ENCODE measurements around the gene COG6.
A peak's percentile ranks its signal among the peaks of the same experiment; 100 is the strongest.

COG6 gene

GRCh38 chr13:39655569-39656324 lies at the start of gene COG6:
TSS of gene COG6 (plus strand) at chr13:39655662. CDS start at chr13:39655727, 65 bp downstream.
- peak; percentile 59 to 98 (median 87) for DNase-seq

DNA sequence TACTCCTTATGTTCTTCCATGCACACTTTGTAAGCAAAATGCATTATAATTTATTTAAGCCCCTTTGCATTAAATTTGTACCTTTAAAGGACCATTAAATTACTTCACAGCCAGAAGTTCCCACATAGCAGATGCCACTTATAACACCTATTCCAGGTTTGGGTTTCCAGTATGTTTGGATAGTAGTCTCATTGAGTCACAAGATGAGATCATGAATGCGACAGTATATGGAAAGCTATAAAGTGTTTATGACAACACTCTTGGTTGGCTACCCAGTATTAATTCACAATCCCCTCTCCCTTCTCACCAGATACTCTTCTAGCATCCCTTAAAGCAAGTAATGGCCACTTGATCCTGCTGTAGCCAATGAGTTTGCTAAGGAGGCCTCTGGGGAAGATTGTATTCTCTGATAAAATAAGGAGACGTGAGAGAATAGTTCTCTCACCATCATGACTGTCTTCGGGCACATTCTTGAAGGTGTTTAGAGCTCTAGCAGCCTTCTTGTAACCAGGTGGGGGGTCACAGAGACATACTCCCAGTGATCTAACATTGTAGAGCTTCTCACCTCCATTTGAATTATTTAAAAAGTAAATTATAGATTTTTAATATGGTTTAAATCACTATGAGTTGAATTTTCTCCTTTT lies 49.7 kb upstream of the COG6 start:
- DNase-seq, result no peak

- DNase-seq, result no peak
Observed at GRCh38 chr13:39607876-39608275, 47.6 kb upstream of the COG6 start.

GRCh38 chr13:39612023-39612637 lies 43.3 kb upstream of the COG6 start:
- DNase-seq, result peak in 26 of 51 donors; percentile 2 to 75 (median 34)

DNA sequence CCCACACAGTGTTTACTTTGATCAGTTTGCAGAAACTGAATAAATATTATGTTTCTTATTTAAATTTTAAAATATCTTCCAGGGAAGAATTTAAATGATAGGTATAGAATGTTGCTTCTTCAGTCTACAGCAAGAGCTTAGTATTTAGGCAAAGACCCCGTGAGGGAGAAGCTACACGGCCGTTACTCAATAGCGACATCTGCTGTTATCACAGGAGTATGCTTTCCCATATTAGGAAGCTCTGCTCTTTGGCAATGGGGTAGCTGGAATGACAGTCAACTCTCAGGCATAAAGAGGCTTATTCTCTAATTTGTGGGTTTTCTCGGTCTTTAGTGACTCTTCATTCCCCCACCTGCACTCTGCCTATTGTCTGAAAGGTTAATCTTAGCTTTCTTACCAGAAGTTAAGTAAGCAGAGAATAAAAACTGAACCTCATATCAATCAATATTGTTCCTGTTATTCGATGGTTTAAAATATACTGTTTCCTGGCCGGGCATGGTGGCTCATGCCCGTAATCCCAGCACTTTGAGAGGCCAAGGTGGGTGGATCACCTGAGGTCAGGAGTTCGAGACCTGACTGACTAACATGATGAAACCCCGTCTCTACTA lies 39.3 kb upstream of the COG6 start:
- peak in 27 of 51 donors; percentile 1 to 62 (median 25) for DNase-seq

DNA sequence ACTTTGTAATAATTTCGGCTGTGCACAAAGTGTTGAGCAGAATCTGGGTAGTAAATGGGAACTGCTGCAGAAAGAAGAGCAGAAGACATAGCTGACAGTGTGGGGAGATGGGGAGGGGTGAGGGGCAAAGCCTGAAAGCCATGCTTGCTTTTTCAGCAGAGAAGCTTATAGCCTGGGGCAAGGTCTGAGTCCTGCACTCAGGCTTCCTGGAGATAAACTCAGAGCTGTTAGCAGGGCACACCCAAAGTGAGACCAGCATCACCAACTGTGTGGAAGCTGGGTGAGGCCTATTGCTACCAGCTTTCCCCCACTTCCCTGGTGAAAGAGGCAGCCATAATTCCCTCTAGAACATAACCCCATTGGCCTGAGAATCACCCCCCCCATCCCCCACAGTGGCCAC lies 36.9 kb upstream of the COG6 start:
- DNase-seq, result no peak

DNA sequence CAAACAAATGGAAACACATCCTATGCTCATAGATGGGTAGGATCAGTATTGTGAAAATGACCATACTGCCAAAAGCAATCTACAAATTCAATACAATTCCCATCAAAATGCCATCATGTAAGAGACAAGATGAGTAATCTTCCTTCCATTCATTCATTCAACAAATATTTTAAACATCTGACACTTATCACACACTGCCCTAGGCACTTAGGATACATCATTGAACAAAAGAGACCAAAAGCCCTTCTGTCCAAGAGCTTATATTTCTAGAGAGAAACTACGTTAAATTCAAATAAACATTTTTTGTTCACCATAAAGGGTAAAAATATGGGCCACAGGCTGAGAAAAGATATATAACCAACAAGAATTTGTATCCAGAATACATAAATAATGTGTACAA lies 32.0 kb upstream of the COG6 start:
- no peak for DNase-seq

- no peak for DNase-seq
Observed at GRCh38 chr13:39631307-39631706, 24.2 kb upstream of the COG6 start.

DNA sequence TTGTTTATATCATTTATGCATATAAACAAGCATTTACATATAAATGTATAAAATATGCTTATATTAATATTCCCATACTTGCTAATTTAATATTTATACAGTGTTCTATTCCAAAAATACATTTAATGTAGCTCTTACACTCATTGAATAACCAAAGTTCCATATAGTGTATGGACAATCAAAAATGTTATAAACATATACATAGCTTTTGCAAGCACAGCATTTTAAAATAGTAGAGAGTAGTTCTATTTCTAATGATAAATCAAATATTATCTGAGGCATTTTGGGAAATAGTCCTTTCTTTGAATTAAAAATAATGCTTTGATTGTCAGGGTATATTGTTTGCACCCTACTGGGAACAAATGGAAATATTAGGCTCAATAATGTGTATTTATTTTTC lies 22.5 kb upstream of the COG6 start:
- no peak for DNase-seq

GRCh38 chr13:39635564-39635963 lies 19.9 kb upstream of the COG6 start:
- no peak for DNase-seq

- no peak for DNase-seq
Observed at GRCh38 chr13:39637890-39638289, 17.6 kb upstream of the COG6 start.

DNA sequence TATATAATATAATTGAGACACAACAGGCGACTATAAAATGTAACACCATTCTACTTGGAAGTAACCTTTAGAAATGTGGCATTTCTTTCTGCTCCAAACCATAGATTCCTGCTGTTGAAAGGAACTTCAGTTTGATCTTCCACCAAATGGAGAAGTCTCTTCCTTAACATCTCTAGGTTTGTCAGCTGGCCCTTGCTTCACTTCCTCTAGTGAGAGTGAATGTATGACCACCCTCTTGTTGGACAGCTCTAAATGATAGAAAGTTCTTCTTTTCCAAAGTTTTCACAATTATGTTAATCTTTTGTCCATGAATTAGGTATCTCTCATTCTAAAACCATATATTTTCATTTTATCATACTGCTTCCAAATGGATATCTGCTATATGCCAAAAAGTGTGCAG lies 13.8 kb upstream of the COG6 start:
- DNase-seq, result no peak

DNA sequence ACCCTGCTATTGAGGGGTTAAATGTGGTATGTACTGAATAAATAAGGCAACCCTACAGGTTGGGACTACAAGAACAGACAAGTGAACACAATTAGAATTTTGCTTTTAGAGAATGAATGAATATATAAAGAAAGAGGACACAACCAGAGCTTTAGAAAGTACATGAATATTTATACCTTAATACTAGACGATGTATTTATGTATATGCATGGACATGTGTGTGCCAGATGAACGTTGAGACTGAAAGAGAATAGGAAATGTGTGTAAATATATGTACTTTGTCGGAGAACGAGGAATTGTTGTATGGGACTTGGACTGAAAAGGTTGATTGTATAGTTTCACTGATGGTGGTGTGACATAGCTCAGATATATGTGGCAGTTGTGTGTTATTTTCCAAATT lies 9.3 kb upstream of the COG6 start:
- no peak for DNase-seq

DNA sequence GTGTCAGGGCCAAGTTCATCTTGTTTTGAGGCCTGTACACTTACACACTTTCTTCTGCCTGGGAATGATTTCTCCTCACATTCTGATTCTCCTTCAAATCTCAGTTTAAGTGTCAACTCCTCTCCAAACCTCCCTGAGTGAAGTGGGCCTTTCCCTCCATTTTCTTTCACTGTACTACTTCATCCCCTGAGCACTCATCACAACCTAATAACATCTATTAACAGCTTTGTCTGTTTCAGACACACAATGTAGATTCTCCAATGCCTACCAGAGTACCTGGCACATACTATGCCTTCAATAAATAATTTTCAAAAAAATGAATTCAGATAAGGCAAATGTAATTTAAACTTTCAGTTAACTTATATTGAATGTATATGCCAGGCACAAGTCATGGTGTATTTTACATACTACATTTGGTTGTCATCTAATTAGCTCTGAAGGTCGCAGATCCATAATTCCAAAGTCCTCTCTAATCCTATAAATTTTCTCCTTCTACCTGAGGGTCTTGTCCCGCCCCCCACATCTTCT lies 357 bp upstream of the COG6 start:
- no peak for DNase-seq

GRCh38 chr13:39656325-39656677 lies 839 bp downstream of the COG6 start:
- peak in 1 of 51 donors; percentile 31 for DNase-seq

DNA sequence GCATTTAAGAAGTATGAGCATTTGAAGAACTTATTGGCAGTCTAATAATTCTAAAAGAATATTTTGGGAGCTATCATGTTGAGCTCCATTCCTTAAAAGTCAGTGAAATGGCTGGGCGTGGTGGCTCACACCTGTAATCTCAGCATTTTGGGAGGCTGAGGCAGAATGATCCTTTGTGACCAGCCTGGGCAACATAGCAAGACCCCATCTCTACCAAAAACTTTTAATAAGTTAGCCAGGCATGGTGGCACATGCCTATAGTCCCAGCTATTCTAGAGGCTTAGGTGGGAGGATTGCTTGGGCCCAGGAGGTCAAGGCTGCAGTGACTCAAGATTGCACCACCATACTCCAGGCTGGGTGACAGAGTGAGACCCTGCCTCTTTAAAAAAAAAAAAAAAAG lies 8.0 kb downstream of the COG6 start:
- DNase-seq, result no peak

DNA sequence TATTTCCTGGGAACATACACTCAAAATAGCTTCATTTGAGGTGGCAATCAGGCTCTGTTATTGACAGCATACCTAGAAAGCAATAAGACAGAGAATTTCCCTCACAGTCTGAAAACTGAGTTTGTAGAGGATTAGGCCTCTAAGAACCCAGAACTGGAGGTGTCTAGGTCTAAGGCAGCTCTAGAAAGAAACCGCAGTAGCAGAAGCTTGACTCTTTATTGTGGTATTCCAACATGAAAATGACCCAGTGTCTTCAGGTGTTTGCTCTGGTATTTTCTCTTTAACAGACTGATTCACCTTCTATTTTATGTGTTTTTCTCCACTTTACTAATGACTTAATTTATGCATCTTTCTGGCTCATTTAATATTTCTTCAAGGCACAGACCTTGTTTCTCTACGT lies 8.5 kb downstream of the COG6 start:
- no peak for DNase-seq

DNA sequence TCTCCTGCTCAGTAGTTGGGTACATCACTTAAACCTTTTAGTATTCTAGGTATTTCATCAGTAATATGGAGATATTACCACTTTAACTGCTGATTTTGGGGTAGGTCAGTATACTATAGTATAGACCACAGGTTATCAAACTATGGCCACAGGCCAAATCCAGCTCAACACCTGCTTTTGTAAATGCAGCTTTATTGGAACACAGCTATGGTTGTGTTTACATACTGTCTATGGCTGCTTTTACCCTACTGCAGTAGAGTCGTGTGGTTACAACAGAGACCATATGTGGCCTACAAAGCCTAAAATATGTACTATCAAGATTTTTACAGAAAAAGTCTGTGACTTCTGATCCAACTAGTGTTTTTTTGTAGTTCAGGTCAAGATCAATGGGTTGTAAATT lies 10.3 kb downstream of the COG6 start:
- DNase-seq, result no peak

DNA sequence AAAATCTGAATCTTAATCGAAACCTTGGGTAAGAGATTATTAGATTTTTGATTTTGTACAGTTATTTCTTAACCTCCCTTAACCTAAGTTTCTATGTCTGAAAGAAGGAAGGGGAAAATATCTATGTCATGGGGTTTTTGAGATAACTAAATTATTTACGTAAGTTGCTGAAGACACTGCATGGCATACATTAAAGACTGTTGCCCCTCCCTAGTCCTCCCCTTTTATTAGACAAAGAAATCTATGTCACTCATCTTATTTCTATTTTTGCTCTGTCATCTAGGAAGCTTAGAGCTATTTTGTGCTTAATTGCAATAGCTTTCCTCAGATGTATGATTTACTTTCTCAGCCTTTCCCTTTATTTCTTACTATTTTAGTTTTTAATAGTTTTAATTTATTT lies 15.0 kb downstream of the COG6 start:
- DNase-seq, result no peak

DNA sequence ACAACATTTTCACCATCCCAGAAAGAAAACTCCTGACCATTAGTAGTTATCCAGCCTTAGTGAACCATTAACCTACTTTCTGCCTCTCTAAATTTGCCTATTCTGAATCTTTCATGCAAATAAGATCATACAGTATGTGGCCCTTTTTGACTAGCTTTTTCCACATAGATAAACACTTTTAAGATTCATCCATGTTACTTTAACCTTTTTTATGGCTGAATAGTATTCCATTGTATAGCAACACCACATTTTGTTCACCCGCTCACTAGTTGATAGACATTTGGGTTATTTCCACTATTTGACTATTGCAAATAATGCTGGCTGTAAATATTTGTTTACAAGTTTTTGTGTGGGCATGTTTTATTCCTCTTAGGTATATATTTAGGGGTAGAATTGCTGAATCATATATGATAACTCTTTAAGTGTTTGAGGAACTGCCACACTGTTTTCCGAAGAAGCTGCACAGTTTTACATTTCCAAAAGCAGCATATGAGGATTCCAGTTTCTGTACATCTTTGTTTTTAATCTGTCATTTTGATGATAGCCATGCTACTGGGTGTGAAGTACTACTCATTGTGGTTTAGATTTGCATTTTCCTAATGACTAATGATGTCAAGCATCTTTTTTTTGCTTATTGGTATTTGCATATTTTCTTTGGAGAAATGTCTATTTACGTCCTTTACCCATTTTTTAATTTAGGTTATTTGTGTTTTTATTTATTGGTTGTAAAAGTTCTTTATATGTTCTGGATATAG lies 17.1 kb downstream of the COG6 start:
- no peak for DNase-seq

GRCh38 chr13:39675904-39676303 lies 20.4 kb downstream of the COG6 start:
- DNase-seq, result no peak

Measured in hypothalamus (tissue), 51 donors.